ENCODE measurements around the gene TNNT1.

GRCh38 chr19:55097864-55098715 lies 50.9 kb downstream of the TNNT1 start:
- TF ChIP-seq CTCF (IDR thresholded peaks at IDR 0.05) = no peak
- no peak for TF ChIP-seq POLR2A (IDR thresholded peaks at IDR 0.05)
- TF ChIP-seq EP300 (IDR thresholded peaks at IDR 0.05) = no peak

Measured in tibial nerve (tissue), 4 donors.